Breast epithelium (tissue), 4 donors: ENCODE data around the gene CEP55. TPM values are rescaled to one million over a fixed set of nuclear protein-coding genes. Genes with fewer than 3 reads are reported as not detected.
A peak's percentile ranks its signal among the peaks of the same experiment; 100 is the strongest.

ENCODE experiments used
- DNase-seq, 2 donors: peaks; one replicate each; pipeline ENCODE4 v3.0.0-alpha.2; 2019; ENCODE audit warnings: low spot score in 2 of 2
- H3K27ac ChIP-seq, 2 donors: fragments of 200-600 bp; sonication (generic) in 1 of 2; one replicate each; pipeline ENCODE4 v1.5.1; 2016 to 2019; ENCODE audit warnings: mild to moderate bottlenecking in 1 of 2
- H3K27me3 ChIP-seq, 2 donors: fragments of 200-600 bp; sonication (generic) in 1 of 2; one replicate each; pipeline versions ENCODE4 v1.5.1 to v1.6.0; 2017 to 2019; ENCODE audit warnings: control low read depth in 1 of 2, mild to moderate bottlenecking in 1 of 2
- H3K36me3 ChIP-seq: fragments of 200-600 bp; one replicate; pipeline ENCODE4 v1.5.1; 2019
- H3K4me1 ChIP-seq, 2 donors: fragments of 200-600 bp; sonication (generic); one replicate each; pipeline ENCODE4 v1.5.1; 2016 to 2019; ENCODE audit warnings: control low read depth in 1 of 2
- H3K4me3 ChIP-seq, 3 donors: fragments of 200-600 bp; sonication (generic); 1 replicate in 2 of 3; 2 replicates in 1 of 3; pipeline ENCODE4 v1.5.1; 2016 to 2019; ENCODE audit warnings: mild to moderate bottlenecking in 3 of 3, moderate library complexity in 2 of 3
- H3K9me3 ChIP-seq, 2 donors: fragments of 200-600 bp; sonication (generic) in 1 of 2; one replicate each; pipeline ENCODE4 v1.5.1; 2016 to 2019; ENCODE audit warnings: control low read depth in 1 of 2
- CTCF ChIP-seq, 3 donors: fragments of 450-650 bp; IDR thresholded peaks; one replicate each; pipeline ENCODE4 v1.5.1; 2016 to 2017; ENCODE audit warnings: antibody characterized with exemption in 3 of 3, mild to moderate bottlenecking in 3 of 3, moderate library complexity in 3 of 3
- POLR2A ChIP-seq: fragments of 450-650 bp; IDR thresholded peaks from one replicate; pipeline ENCODE4 v1.6.1; 2016; ENCODE audit warnings: antibody characterized with exemption, mild to moderate bottlenecking, moderate library complexity
- POLR2AphosphoS5 ChIP-seq, 3 donors: sonication (generic); formaldehyde crosslinking; IDR thresholded peaks; one replicate each; pipeline ENCODE4 v1.6.1; 2017; ENCODE audit warnings: antibody characterized with exemption in 3 of 3
- intact Hi-C: fragments of 100-400 bp; cut with DNase I; formaldehyde crosslinking; loops from one replicate; pipeline ENCODE4 v1.15.1; 2023; ENCODE audit warnings: low total_unique reads
- total RNA-seq, 3 donors: library from RNA; depleted of rRNA; stranded (reverse); fragments of >200 nt; gene quantifications; one replicate each; pipeline ENCODE4 v1.1.0, GENCODE V29; 2016

CEP55 gene
- total RNA-seq, 3 donors from 2014 or later: 0.33 to 2.1 (median 0.73) TPM

- intact Hi-C loops: no loop called here
- H3K4me3 ChIP-seq: no peak overlapping the region
- H3K36me3 ChIP-seq: no peaks in the 10 kb centered on the region
- no peaks in the 10 kb centered on the region for H3K27me3 ChIP-seq
- H3K4me1 ChIP-seq: peaks cover 11 to 14% of the 10 kb centered on the region in 2 donors
- H3K27ac ChIP-seq: peak overlapping the region; percentile 52 to 94
- DNase-seq: no peak
- TF ChIP-seq POLR2AphosphoS5 (IDR thresholded peaks at IDR 0.05) (no peak), CTCF (IDR thresholded peaks at IDR 0.05) (no peak), POLR2A (no peak)
- H3K9me3 ChIP-seq: no peaks in the 10 kb centered on the region
These were observed 42.3 kb upstream of the CEP55 start for GRCh38 chr10:93454146-93454545.

GRCh38 chr10:93454736-93455135 is 41.7 kb upstream of the CEP55 start:
- no peak for DNase-seq
- peak overlapping the region; percentile 52 to 94 for H3K27ac ChIP-seq
- intact Hi-C loops: no loop called here

GRCh38 chr10:93456480-93456879 is 39.9 kb upstream of the CEP55 start:
- Histone ChIP-seq H3K9me3 (no peaks in the 10 kb centered on the region), H3K27ac (peak overlapping the region; percentile 94 to 99), H3K4me3 (peak overlapping the region in 1 of 3 donors; percentile 25), H3K27me3 (no peaks in the 10 kb centered on the region), H3K4me1 (peaks cover 20 to 31% of the 10 kb centered on the region in 2 donors), H3K36me3 (no peaks in the 10 kb centered on the region)
- TF ChIP-seq POLR2A: no peak
- TF ChIP-seq POLR2AphosphoS5 (IDR thresholded peaks at IDR 0.05): peak in 1 of 3 donors; percentile 47
- no peak for DNase-seq
- intact Hi-C loops: no loop called here

More at GRCh38 chr10:93454736-93455135, 41.7 kb upstream of the CEP55 start:
- H3K4me1 ChIP-seq: peaks cover 15 to 20% of the 10 kb centered on the region in 2 donors
- no peaks in the 10 kb centered on the region for H3K27me3 ChIP-seq
- TF ChIP-seq POLR2A (no peak), POLR2AphosphoS5 (IDR thresholded peaks at IDR 0.05) (no peak), CTCF (IDR thresholded peaks at IDR 0.05) (no peak)
- H3K4me3 ChIP-seq: no peak overlapping the region
- H3K9me3 ChIP-seq: no peaks in the 10 kb centered on the region
- no peaks in the 10 kb centered on the region for H3K36me3 ChIP-seq

GRCh38 chr10:93457511-93457910 is 38.9 kb upstream of the CEP55 start:
- H3K4me3 ChIP-seq: no peak overlapping the region
- no peaks in the 10 kb centered on the region for H3K9me3 ChIP-seq
- H3K27ac ChIP-seq: peak overlapping the region; percentile 94 to 99
- intact Hi-C loops: no loop called here
- H3K4me1 ChIP-seq: peaks cover 31 to 41% of the 10 kb centered on the region in 2 donors
- H3K36me3 ChIP-seq: no peaks in the 10 kb centered on the region
- TF ChIP-seq CTCF (IDR thresholded peaks at IDR 0.05): no peak
- TF ChIP-seq POLR2AphosphoS5 (IDR thresholded peaks at IDR 0.05): no peak
- TF ChIP-seq POLR2A: no peak
- DNase-seq: no peak
- no peaks in the 10 kb centered on the region for H3K27me3 ChIP-seq

- peaks cover 37 to 42% of the 10 kb centered on the region in 2 donors for H3K4me1 ChIP-seq
- H3K9me3 ChIP-seq: no peaks in the 10 kb centered on the region
- TF ChIP-seq CTCF (IDR thresholded peaks at IDR 0.05) (no peak), POLR2AphosphoS5 (IDR thresholded peaks at IDR 0.05) (peak; percentile 67 to 95 (median 84))
- intact Hi-C loops: no loop called here
- H3K36me3 ChIP-seq: no peaks in the 10 kb centered on the region
- H3K4me3 ChIP-seq: peak overlapping the region in 1 of 3 donors; percentile 57
- H3K27me3 ChIP-seq: no peaks in the 10 kb centered on the region
- H3K27ac ChIP-seq: peak overlapping the region; percentile 94 to 99
- DNase-seq: peak; percentile 75 to 95
These were observed 37.6 kb upstream of the CEP55 start for GRCh38 chr10:93458821-93459257.
